B cell (primary cell): ENCODE results near the gene TTC19. TPM values are rescaled to one million over a fixed set of nuclear protein-coding genes. Genes with fewer than 3 reads are reported as not detected.

Experiments used
- ATAC-seq: fragments of 200-7000 bp; cut with Tn5 transposase; one replicate; pipeline ENCODE4 v1.10.0; 2021; ENCODE audit warnings: low read depth, mild to moderate bottlenecking, moderate number of reproducible peaks, moderate library complexity
- CTCF ChIA-PET: fragments of 350-600 bp; sonication (Branson Sonifier 250); formaldehyde crosslinking; loops from one replicate; lab custom pipeline; 2021; ENCODE audit warnings: antibody characterized with exemption, inconsistent platforms; lab: Charles Lee
- POLR2A ChIA-PET: fragments of 350-600 bp; sonication (Branson Sonifier 250); formaldehyde crosslinking; loops from one replicate; lab custom pipeline; 2021; ENCODE audit warnings: antibody characterized with exemption; lab: Charles Lee
- DNase-seq: peaks from one replicate; pipeline ENCODE4 v3.0.0; 2013
- H2AFZ ChIP-seq: 2 replicates; pipeline ENCODE4 v1.6.1; 2012; ENCODE audit warnings: mild to moderate bottlenecking, low read depth, low read length; ENCODE audit not compliant: insufficient read depth, poor library complexity, severe bottlenecking
- H3K27ac ChIP-seq, 2 donors: 1 replicate in 1 of 2; 2 replicates in 1 of 2; pipeline ENCODE4 v1.5.1; 2012 to 2013; ENCODE audit warnings: low read length in 2 of 2, mild to moderate bottlenecking in 2 of 2, moderate library complexity in 1 of 2
- H3K27me3 ChIP-seq, 4 experiments: fragments of 200-600 bp in 1 of 4; sonication (generic) in 1 of 4; replicated peaks in 1 of 4; 1 replicate in 2 of 4; 2 replicates in 2 of 4; pipeline versions ENCODE4 v1.6.1 to v1.7.0; 2013 to 2016; ENCODE audit warnings: low read length in 3 of 4, mild to moderate bottlenecking in 2 of 4, mixed read lengths in 1 of 4, moderate library complexity in 1 of 4; ENCODE audit not compliant: insufficient read depth in 4 of 4, control insufficient read depth in 3 of 4; ENCODE audit errors: control extremely low read depth in 1 of 4
- H3K36me3 ChIP-seq, 2 experiments: replicated peaks in 1 of 2; 1 replicate in 1 of 2; 2 replicates in 1 of 2; pipeline versions ENCODE4 v1.6.1 to v1.7.1; 2013; ENCODE audit warnings: low read length in 1 of 2; ENCODE audit not compliant: insufficient read depth in 2 of 2, control insufficient read depth in 1 of 2; ENCODE audit errors: control extremely low read depth in 1 of 2, extremely low read depth in 1 of 2
- H3K4me1 ChIP-seq, 2 donors: fragments of 200-600 bp in 1 of 2; sonication (generic) in 1 of 2; 1 replicate in 1 of 2; 2 replicates in 1 of 2; pipeline versions ENCODE4 v1.5.1 to v1.6.1; 2013 to 2017; ENCODE audit warnings: low read length in 2 of 2; ENCODE audit not compliant: control insufficient read depth in 2 of 2, insufficient read depth in 2 of 2
- H3K4me2 ChIP-seq: replicated peaks from 2 replicates; pipeline ENCODE3; 2012; ENCODE audit warnings: mild to moderate bottlenecking, low read depth, low read length; ENCODE audit not compliant: poor library complexity, severe bottlenecking
- H3K4me3 ChIP-seq, 5 experiments: fragments of 200-600 bp in 1 of 5; sonication (generic) in 1 of 5; 1 replicate in 3 of 5; 2 replicates in 2 of 5; pipeline versions ENCODE4 v1.5.1 to v1.7.0; 2011 to 2016; ENCODE audit warnings: low read length in 4 of 5, mild to moderate bottlenecking in 4 of 5, low read depth in 2 of 5, control low read depth in 1 of 5, moderate library complexity in 1 of 5; ENCODE audit not compliant: insufficient read depth in 1 of 5; ENCODE audit errors: control extremely low read depth in 1 of 5, extremely low read depth in 1 of 5
- H3K79me2 ChIP-seq: fragments of 200-600 bp; sonication (generic); one replicate; pipeline ENCODE4 v1.6.0; 2016; ENCODE audit warnings: low read length; ENCODE audit not compliant: control insufficient read depth, insufficient read depth
- H3K9ac ChIP-seq: fragments of 200-600 bp; sonication (generic); 2 replicates; pipeline ENCODE4 v1.6.1; 2017; ENCODE audit warnings: mild to moderate bottlenecking, low read length, moderate library complexity
- H3K9me3 ChIP-seq, 3 donors: one replicate each; pipeline versions ENCODE4 v1.6.1 to v1.7.1; 2013; ENCODE audit warnings: low read length in 2 of 3; ENCODE audit not compliant: control insufficient read depth in 2 of 3, insufficient read depth in 1 of 3; ENCODE audit errors: control extremely low read depth in 1 of 3
- H4K20me1 ChIP-seq: 2 replicates; pipeline ENCODE4 v1.6.0; 2012; ENCODE audit warnings: mild to moderate bottlenecking, low read length; ENCODE audit not compliant: insufficient read depth, control insufficient read depth, poor library complexity, severe bottlenecking
- H3K27ac Mint-ChIP-seq: one replicate; pipeline ENCODE4 v1.8.0; 2021; ENCODE audit warnings: mixed read lengths
- H3K27me3 Mint-ChIP-seq: one replicate; pipeline ENCODE4 v1.8.0; 2021; ENCODE audit warnings: mixed read lengths
- H3K4me1 Mint-ChIP-seq: one replicate; pipeline ENCODE4 v1.8.0; 2021; ENCODE audit warnings: mixed read lengths
- H3K4me3 Mint-ChIP-seq: one replicate; pipeline ENCODE4 v1.8.0; 2021; ENCODE audit warnings: mixed read lengths
- H3K9me3 Mint-ChIP-seq: one replicate; pipeline ENCODE4 v1.8.0; 2022; ENCODE audit warnings: mixed read lengths; ENCODE audit not compliant: insufficient read depth
- CTCF ChIP-seq: fragments of 200-600 bp; IDR thresholded peaks from one replicate; pipeline ENCODE4 v1.8.0; 2022; ENCODE audit warnings: antibody characterized with exemption, mild to moderate bottlenecking
- EZH2 ChIP-seq: IDR thresholded peaks from 2 replicates; pipeline ENCODE4 v1.6.1; 2012; ENCODE audit warnings: borderline replicate concordance, low read depth, mild to moderate bottlenecking, moderate library complexity, low read length; ENCODE audit not compliant: insufficient read depth, poor library complexity, severe bottlenecking
- WGBS: methylation state at CpG from one replicate; pipeline ENCODE4 v1.1.5; 2013; ENCODE audit warnings: missing lambda C conversion rate; ENCODE audit not compliant: insufficient coverage; 5-methylcytosine and 5-hydroxymethylcytosine counted together
- intact Hi-C: fragments of 100-400 bp; cut with micrococcal nuclease; formaldehyde crosslinking; loops from one replicate; pipeline ENCODE4 v1.10.0; 2022
- polyA plus RNA-seq: library from polyadenylated mRNA; depleted of rRNA; stranded (reverse); fragments of >200 nt; gene quantifications from 2 replicates; pipeline ENCODE4 v1.2.3, GENCODE V29; 2012
- total RNA-seq, 2 donors: library from RNA; stranded (reverse); fragments of 120-200 nt in 1 of 2; gene quantifications; 1 replicate in 1 of 2; 2 replicates in 1 of 2; pipeline versions ENCODE4 v1.2.3 to v1.2.4, GENCODE V29; 2013 to 2022

Gene TTC19
- total and polyA plus RNA-seq, 2 donors (not counting 1 experiment from before 2014, with no cell fraction given): 8.2 to 38.5 TPM

DNA sequence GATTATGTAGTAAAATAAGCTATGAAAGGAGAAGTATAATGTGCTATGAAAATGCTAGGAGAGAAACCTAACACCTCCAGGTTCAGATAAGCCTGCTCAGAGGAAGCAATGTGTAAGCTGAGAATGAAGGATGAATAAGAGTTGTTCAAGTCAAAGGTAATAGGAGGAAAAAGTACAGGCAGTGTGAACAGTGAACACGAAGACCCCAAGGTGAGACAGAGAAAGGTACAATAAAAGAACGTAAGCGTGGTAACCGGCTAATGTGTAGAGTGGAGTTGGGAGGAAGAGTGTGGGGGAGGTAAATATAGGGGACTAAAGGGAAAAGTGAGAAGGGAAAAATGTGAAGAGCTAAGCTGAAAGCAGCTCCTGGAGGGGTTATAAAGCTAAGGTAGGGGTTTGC lies 74.2 kb downstream of the TTC19 start:
- Histone ChIP-seq H3K27ac (no peak overlapping the region), H3K4me1 (no peaks in the 10 kb centered on the region), H3K4me3 (no peak overlapping the region), H3K4me2 (no peak overlapping the region), H3K9ac (no peak overlapping the region), H4K20me1 (no peaks in the 10 kb centered on the region), H3K9me3 (no peaks in the 10 kb centered on the region), H3K79me2 (peaks cover 2% of the 10 kb centered on the region), H2AFZ (no peak overlapping the region), H3K36me3 (peaks cover 5 to 83% of the 10 kb centered on the region in 2 experiments), H3K27me3 (no peaks in the 10 kb centered on the region)
- no peak overlapping the region for H3K4me3 Mint-ChIP-seq
- H3K9me3 Mint-ChIP-seq: no peaks in the 10 kb centered on the region
- H3K27ac Mint-ChIP-seq: no peak overlapping the region
- DNase-seq (no peak), ATAC-seq (no peak)
- ChIA-PET CTCF (interaction anchor here (1.4 kb wide), 1 partner anchor 14 kb away, joined by 3 read pairs; no protein-coding TSS in a partner anchor), POLR2A (no interaction called here)
- intact Hi-C loops: no loop called here
- WGBS: 96% methylated on average over 4 of the region's 4 CpGs
- H3K27me3 Mint-ChIP-seq: no peaks in the 10 kb centered on the region
- TF ChIP-seq CTCF: no peak
- no peak for TF ChIP-seq EZH2
- H3K4me1 Mint-ChIP-seq: no peaks in the 10 kb centered on the region

- no peak overlapping the region for H3K27ac ChIP-seq
- no peak overlapping the region for H3K4me2 ChIP-seq
- POLR2A ChIA-PET: no interaction called here
- H3K9me3 ChIP-seq: no peaks in the 10 kb centered on the region
- no peaks in the 10 kb centered on the region for H4K20me1 ChIP-seq
- H3K9ac ChIP-seq: no peak overlapping the region
- H3K4me1 ChIP-seq: no peaks in the 10 kb centered on the region
- no peak overlapping the region for H2AFZ ChIP-seq
- ATAC-seq (no peak), DNase-seq (no peak)
- H3K27me3 ChIP-seq: no peaks in the 10 kb centered on the region
- H3K79me2 ChIP-seq: peaks cover 5% of the 10 kb centered on the region
- Mint-ChIP-seq H3K9me3 (no peaks in the 10 kb centered on the region), H3K27me3 (no peaks in the 10 kb centered on the region), H3K4me1 (no peaks in the 10 kb centered on the region), H3K27ac (no peak overlapping the region), H3K4me3 (no peak overlapping the region)
- WGBS: no CpG with 5 or more reads among the region's 3 CpGs
- TF ChIP-seq EZH2: no peak
- TF ChIP-seq CTCF: no peak
- intact Hi-C loops: no loop called here
- H3K36me3 ChIP-seq: peaks cover 5 to 84% of the 10 kb centered on the region in 2 experiments
- CTCF ChIA-PET: interaction anchor here (1.4 kb wide), 1 partner anchor 14 kb away, joined by 3 read pairs; no protein-coding TSS in a partner anchor
- no peak overlapping the region for H3K4me3 ChIP-seq
Measured at GRCh38 chr17:16074423-16074822, 74.8 kb downstream of the TTC19 start.
